Parathyroid adenoma (tissue), 2 donors: ENCODE data around the gene GRAP2.
"Not testable (repeated sequence)": the region's sequence is repeated elsewhere in the genome, so short reads cannot be mapped to it uniquely, and the experiment has no call there.

Experiments used
- H2AFZ ChIP-seq: fragments of 300-600 bp; sonication (generic); one replicate; pipeline ENCODE4 v1.7.0; 2017; ENCODE audit warnings: antibody characterized with exemption, mild to moderate bottlenecking
- H3K27ac ChIP-seq: fragments of 300-600 bp; sonication (generic); one replicate; pipeline ENCODE4 v1.7.0; 2017
- H3K27me3 ChIP-seq: fragments of 300-600 bp; sonication (generic); one replicate; pipeline ENCODE4 v1.7.0; 2017; ENCODE audit warnings: low read length; ENCODE audit not compliant: control insufficient read depth, insufficient read depth
- H3K36me3 ChIP-seq: fragments of 300-600 bp; sonication (generic); one replicate; pipeline ENCODE4 v1.7.0; 2017; ENCODE audit warnings: low read length; ENCODE audit not compliant: control insufficient read depth, insufficient read depth
- H3K4me1 ChIP-seq: fragments of 300-600 bp; sonication (generic); one replicate; pipeline ENCODE4 v1.7.0; 2017; ENCODE audit warnings: control low read depth
- H3K4me2 ChIP-seq: fragments of 300-600 bp; sonication (generic); one replicate; pipeline ENCODE4 v1.7.0; 2017; ENCODE audit warnings: low read length
- H3K4me3 ChIP-seq: fragments of 300-600 bp; sonication (generic); one replicate; pipeline ENCODE4 v1.7.0; 2017; ENCODE audit warnings: low read depth, low read length
- H3K79me2 ChIP-seq: fragments of 300-600 bp; sonication (generic); one replicate; pipeline ENCODE4 v1.7.0; 2017; ENCODE audit warnings: control low read depth
- H3K9ac ChIP-seq: fragments of 300-600 bp; sonication (generic); one replicate; pipeline ENCODE4 v1.7.0; 2017; ENCODE audit warnings: mild to moderate bottlenecking
- H3K9me3 ChIP-seq: fragments of 300-600 bp; sonication (generic); one replicate; pipeline ENCODE4 v1.7.0; 2017; ENCODE audit warnings: low read length; ENCODE audit not compliant: control insufficient read depth
- CTCF ChIP-seq: fragments of 300-600 bp; sonication (generic); IDR thresholded peaks from one replicate; pipeline ENCODE4 v1.7.0; 2017; ENCODE audit warnings: antibody characterized with exemption, mild to moderate bottlenecking
- donor health status: primary hyperparathyroidism.

GRAP2 gene

GRCh38 chr22:39992088-39992826 is 91.4 kb downstream of the GRAP2 start:
- Histone ChIP-seq H3K27me3 (no peaks in the 10 kb centered on the region), H3K9ac (no peak overlapping the region), H3K79me2 (no peaks in the 10 kb centered on the region), H3K9me3 (no peaks in the 10 kb centered on the region), H3K36me3 (no peaks in the 10 kb centered on the region), H3K4me3 (no peak overlapping the region), H3K4me2 (no peak overlapping the region), H2AFZ (no peak overlapping the region), H3K27ac (no peak overlapping the region), H3K4me1 (peaks cover 3% of the 10 kb centered on the region)
- no peak for TF ChIP-seq CTCF

- H3K79me2 ChIP-seq, H2AFZ ChIP-seq, H3K4me3 ChIP-seq, H3K9me3 ChIP-seq, H3K9ac ChIP-seq, H3K36me3 ChIP-seq, H3K27me3 ChIP-seq, H3K27ac ChIP-seq, H3K4me2 ChIP-seq, H3K4me1 ChIP-seq: not testable (repeated sequence)
These were observed 92.0 kb downstream of the GRAP2 start for GRCh38 chr22:39992894-39993293.

- peak overlapping the region; percentile 56 for H2AFZ ChIP-seq
- H3K4me2 ChIP-seq = peak overlapping the region; percentile 59
- H3K27me3 ChIP-seq = no peaks in the 10 kb centered on the region
- TF ChIP-seq CTCF = no peak
- no peak overlapping the region for H3K9ac ChIP-seq
- peak overlapping the region; percentile 32 for H3K4me3 ChIP-seq
- H3K9me3 ChIP-seq = no peaks in the 10 kb centered on the region
- no peaks in the 10 kb centered on the region for H3K36me3 ChIP-seq
- H3K4me1 ChIP-seq = no peaks in the 10 kb centered on the region
- H3K27ac ChIP-seq = no peak overlapping the region
- no peaks in the 10 kb centered on the region for H3K79me2 ChIP-seq
These were observed 93.2 kb downstream of the GRAP2 start for GRCh38 chr22:39994041-39994565.

GRCh38 chr22:39994566-39995392 is 93.9 kb downstream of the GRAP2 start, which contains the start of gene FAM83F:
Gene FAM83F, plus strand, starts transcription at chr22:39994954. Its CDS starts 89 bp downstream, at chr22:39995043.
- Histone ChIP-seq H3K36me3 (no peaks in the 10 kb centered on the region), H3K79me2 (no peaks in the 10 kb centered on the region), H3K4me3 (peak within 1 kb of the TSS; percentile 87), H3K27me3 (no peaks in the 10 kb centered on the region), H3K27ac (peak within 1 kb of the TSS; percentile 39), H3K9ac (peak within 1 kb of the TSS; percentile 76), H3K4me2 (peak within 1 kb of the TSS; percentile 95), H3K9me3 (no peaks in the 10 kb centered on the region), H3K4me1 (no peaks in the 10 kb centered on the region), H2AFZ (peak within 1 kb of the TSS; percentile 76)
- TF ChIP-seq CTCF = no peak
